GM19099 (cell line): ENCODE measurements around the gene IAPP.

Experiments
- POLR2A ChIP-seq: IDR thresholded peaks from 3 replicates; pipeline ENCODE4 v1.6.1; 2011; ENCODE audit warnings: low read depth; ENCODE audit not compliant: insufficient read length; ENCODE audit errors: extremely low read depth

Gene IAPP

DNA sequence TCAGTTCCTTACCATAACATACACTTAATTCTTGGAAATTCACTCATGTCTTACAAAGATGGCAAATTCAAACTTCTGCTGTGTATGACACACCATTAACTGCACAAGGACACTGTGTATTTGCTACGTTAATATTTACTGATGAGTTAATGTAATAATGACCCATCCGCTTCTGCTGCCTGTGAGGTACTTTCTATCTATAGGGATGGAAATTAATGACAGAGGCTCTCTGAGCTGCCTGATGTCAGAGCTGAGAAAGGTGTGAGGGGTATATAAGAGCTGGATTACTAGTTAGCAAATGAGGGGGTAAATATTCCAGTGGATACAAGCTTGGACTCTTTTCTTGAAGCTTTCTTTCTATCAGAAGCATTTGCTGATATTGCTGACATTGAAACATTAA is at the start of gene IAPP:
IAPP (plus strand) TSS at position 301 of the 400 bp plus-strand sequence. CDS start 450 bp downstream, outside the sequence.
- TF ChIP-seq POLR2A = no peak

DNA sequence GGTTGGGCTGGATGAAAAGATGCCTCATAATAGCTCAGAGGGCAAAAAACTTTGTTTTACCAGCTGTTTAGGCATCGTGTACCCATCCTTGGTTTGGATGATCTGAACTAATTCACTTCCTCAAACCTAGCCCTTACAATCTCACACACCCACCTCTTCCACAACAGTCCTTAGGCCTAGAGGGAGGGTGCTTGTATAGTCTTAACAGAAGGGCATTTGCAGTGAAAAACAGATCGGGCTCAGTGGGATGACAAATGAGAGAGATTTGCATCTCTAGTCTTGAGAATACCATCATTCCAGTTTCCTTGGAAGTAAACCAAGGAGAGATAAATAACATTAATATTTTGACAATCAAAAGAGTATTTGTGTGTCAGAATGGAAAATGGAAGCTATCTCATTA is 49.0 kb upstream of the IAPP start:
- no peak for TF ChIP-seq POLR2A

DNA sequence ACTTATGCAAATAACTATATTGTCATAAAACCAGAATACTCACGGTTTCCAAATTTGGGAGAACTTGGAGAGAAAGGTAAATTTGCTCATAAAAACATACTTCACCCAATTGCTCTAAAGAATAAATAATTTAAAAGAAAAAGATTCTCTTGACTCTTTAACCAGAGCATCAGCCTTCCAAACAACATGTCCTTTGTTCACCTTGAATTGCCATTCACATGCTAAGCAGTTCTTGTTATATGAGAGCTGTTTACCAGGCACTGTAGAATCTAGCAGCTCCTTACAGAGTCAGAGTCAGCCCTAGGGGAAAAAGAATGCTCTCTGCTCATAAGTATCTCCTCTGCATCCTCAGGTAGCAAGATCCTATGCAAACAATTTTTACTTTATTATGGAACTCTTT is 48.2 kb upstream of the IAPP start:
- TF ChIP-seq POLR2A = no peak

DNA sequence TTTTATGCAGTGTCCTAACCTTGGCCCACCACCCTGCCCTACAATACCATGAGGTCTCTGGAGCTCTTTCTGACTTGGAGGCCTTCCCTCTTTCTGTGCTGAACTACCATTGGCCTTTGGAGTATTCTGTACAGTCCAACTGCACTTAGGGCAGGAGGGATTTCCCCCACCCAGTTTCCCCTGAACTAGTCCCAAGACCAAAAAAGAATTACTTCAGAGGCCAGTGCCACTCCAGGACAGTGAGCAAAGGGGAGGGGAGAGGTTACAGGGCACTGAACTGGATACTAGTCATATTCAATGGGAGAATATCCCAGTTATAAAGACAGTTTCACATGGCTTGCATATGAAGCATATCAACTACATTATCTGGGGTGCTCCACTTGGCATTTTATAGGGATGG is 44.1 kb upstream of the IAPP start:
- TF ChIP-seq POLR2A = no peak

DNA sequence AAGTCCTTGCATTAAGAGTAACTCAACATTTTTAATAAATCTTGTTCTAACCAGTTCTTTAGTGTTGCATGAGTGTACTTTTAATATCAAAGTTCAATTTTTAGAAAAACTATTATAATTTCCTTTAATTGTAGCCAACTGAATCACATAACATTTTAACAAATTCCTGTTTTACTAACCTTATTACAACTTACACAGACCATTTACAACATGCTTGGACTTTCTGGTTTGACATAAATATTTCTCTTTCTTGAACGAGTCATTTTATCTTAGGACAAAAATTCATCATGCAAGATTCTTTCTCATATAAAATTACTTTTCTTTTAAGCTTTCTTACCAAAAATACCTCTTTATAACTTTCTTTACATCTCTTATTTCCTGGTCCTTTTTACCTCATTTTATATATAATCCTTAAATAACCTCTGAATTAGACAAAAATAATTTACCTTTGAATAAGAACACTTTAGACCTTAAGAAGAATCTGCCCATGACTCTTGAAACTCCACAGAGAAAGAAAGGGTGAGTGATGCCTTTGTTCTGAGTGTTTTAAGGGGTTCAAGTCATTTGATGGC is 41.9 kb upstream of the IAPP start:
- TF ChIP-seq POLR2A = no peak

DNA sequence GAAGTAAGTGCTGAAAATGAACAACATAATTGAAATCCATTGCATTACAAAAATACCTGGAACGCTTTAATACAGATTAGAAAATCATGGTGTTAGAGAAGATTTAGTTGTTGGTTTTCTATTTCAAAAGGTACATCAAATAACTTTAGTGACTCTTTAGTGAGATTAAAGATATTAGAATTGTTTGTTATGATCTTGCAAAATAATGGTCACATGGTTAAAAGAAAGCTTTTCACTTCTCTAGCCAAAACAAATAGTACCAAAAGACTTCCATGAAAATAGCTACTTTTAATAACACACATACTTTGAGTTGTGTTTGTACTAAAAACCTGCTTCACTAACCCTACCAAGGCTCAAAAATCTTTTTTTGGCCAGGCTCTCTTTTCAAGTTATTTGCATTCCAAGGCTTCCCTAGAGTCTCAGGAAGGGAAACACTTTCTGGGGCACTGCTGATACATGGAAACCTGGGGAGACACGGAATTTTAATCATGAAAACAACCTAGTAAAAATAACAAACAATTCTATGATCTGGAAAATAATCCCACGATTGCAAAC is 37.9 kb upstream of the IAPP start, which contains the start of gene SLCO1A2:
SLCO1A2 (minus strand) TSS at position 147 of the 555 bp plus-strand sequence. CDS start 270 bp downstream, outside the sequence.
- no peak for TF ChIP-seq POLR2A

DNA sequence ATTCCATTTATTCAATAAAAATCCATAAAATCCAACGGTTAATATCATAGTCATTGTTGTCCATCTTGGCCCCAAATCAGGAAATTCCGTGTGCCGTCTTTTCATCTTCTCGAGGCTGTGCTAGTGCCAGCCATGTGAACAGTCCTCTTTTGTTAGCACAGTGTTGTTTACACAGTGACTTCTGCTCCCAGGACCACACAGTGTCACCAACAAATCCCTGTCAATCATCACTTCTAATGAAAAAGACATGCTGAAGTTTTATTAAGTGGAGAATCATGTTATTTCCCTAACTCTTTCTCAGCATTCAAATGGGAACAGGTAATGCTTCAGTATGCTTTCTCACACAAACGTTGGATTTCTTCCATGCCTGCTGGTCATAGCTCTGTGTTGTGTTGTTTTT is 36.0 kb upstream of the IAPP start:
- TF ChIP-seq POLR2A = no peak

DNA sequence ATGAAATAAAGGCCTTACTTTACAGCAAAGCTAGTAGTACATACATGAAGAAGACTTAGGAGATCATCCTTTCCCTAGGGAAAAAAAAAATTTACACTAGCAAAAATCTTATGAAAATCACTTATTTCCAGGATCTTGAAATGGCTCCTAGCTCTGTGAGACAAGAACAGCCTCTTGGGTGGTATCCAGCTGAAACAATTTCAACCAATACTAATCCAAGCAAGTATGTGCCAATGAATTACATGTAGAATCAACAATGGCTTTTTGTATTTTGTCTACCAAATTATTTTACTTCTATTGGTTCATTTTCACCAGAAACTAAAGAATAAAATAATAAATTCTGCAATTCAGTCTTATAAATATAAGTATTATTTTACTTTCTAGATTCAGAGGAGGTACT is 35.2 kb upstream of the IAPP start:
- TF ChIP-seq POLR2A = no peak

DNA sequence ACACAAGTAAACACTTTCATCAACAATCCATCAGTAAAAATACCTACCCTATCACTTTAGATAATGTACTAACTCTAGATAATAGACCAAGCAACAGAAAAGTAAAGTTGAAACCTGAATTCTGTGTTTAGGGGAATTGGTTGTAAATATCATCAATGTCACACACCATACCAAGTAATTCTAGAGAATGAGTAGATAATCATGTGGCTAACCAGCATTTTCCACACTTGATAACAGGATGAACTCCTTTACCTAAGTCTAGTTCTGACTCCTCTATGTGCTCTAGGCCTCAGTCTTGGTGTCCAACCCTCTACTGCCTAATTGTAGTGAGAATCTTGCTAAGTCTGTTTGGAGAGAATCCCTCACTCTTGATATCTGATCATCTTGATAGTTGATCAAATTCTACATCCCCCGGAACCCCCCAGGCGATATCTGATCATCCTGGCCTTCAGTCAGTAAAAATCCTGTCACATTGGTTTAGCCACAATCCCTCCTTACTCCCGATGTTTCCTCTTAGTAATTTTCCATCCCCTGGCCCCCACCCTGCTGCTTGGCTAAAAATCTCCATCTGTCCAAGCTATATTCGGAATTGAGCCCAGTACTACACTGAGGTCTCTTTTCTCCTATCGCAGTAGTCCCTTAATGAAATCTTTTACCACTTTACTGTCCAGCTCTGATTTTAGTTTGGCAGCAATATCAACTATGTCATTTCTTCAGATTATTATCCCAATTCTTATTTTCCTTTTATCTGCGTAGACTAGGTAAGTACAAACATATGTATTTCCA is 34.5 kb upstream of the IAPP start:
- TF ChIP-seq POLR2A = no peak

DNA sequence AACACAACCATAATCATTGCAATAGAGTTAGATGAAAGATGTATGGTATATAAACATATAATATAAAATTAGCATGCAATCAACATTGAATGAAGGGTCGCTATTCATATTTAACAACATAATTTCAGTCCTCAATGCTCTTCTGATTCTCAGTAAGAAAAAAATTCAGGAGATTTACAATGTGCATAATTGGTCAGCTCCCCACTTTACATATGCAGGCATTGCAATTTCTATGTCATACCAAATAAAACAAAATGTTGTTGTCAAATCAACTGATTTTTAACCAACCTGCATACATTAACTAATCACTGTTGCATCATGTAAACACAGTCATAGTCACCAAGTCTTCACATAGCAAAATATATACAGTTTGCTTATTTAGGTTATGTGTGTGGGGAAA is 32.8 kb upstream of the IAPP start:
- no peak for TF ChIP-seq POLR2A

DNA sequence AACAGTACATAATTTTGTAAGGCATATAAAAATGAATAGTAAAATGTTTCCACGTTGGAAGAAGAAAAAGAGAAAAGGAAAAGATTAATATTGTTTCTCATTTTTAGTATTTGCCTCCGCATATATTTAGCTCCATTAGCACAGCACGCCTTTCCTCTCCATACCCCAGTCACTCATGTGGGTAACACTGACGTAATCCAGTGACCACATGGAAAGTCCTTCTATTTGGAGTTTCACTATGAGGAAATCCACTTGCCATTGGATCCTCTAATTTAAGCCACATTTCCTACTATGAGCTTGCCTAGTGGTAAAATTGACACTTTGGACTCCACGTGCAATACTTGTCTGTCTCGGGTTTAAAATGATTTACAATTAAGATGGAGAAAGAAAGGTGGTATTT is 32.3 kb upstream of the IAPP start:
- TF ChIP-seq POLR2A = no peak

DNA sequence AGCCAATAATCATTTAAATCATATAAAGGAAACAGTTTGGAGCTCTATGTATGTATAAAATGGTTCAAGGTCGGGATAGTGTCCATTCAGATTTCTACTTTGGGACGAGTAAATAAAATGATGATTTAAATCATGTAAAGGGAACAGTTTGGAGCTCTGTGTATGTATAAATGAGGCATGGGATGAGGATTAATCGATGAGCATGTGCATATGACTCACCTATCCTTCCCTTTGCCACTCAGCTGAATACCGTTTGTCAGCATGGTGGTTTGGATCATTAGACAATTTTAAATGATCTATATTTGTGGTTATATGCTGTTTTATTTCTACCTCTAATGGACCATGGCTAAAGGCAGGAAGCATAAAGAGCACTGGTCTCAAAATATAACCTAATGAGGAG is 30.9 kb upstream of the IAPP start:
- TF ChIP-seq POLR2A = no peak

DNA sequence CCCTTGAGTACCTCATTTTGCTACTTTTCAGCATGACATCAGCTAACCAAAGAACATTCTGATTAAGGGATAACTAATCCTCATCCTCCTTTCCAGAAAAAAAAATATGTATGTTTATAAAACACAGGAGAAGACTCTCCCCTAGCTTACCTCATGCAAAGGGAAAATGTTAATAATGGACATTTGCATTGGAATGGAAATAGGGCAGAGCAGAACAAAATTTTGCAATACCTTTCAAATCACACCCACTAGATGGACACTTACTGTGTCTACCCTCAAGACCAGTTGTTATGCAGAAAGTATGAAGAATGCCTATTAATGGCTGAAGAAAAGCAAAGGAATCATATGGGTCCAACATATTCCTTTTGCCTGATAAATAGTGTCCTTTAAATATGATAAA is 29.1 kb upstream of the IAPP start:
- TF ChIP-seq POLR2A = no peak

DNA sequence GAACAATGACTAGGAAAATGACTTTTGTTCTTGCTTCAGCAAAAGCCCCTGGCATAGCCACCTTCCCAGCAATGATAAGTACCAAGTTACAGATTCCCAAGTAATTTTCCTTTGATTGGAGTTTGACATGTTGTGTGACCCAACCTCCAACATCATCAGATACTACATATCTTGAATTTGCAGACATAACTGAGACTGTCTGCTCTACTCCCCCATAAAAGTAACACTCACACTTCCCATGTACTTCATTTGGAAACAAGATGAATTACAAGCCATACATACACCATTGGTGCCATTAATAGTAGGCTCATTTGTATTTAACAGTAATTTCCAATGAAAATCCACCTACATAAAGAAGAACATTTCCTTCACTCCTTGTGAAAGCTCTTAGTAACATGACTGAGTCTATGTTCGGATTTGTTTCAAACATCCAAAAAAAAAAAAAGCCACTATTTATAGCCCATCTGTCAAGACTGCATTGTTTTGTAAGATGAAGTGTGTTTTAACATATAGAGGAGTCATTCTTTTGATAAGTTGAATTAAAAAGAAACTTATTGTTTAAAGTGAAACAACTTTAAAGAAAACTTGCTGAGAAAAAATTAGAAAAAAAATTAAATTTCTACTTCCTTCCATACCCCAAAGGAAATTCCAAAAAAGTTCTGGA is 26.0 kb upstream of the IAPP start:
- TF ChIP-seq POLR2A = no peak

DNA sequence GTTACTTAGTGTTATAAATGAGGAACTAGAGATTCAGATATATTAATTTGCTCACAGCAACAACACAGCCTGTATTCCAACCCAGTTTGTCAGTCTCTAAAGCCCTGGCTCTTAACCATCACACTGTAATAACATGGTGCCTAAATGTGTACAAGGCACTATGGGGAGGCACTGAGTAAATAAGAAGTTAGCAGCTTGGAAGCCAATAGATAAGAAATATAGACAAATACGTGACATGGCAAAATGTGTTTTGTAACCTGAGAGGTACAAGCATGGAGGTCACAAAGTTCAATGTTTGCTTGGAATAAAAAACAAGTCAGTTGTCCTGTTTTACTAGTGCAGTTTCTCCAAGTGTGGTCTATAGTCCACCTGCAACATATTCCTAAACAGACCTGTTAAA is 21.7 kb upstream of the IAPP start:
- TF ChIP-seq POLR2A = no peak

DNA sequence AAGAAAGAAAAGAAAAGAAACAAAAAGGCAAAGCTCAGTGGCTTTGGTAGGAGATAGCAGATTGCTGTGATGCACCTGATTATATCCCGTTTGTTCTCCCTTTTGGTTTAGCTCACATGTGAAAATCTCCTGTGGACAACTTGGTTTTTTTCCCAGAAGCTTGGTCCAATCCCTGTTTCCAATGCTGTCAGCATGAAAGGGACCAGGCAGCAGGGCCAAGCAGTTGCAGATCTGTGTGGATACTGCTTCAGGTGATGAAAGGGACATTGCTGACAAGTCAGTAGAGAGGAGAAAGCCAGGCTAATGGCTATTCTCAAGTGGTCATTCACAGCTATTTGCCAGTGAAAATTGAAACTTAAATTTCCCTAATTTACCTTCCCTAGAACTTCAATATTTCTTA is 19.2 kb upstream of the IAPP start:
- TF ChIP-seq POLR2A = no peak
